GM19455 (cell line): ENCODE data around the gene ARMC3.
"Not testable (repeated sequence)": the region's sequence is repeated elsewhere in the genome, so short reads cannot be mapped to it uniquely, and the experiment has no call there.

ENCODE experiments used
- ATAC-seq: cut with Tn5 transposase; IDR thresholded peaks from one replicate; pipeline ENCODE4 v1.9.1; 2021; ENCODE audit not compliant: unreplicated experiment

Gene ARMC3

DNA sequence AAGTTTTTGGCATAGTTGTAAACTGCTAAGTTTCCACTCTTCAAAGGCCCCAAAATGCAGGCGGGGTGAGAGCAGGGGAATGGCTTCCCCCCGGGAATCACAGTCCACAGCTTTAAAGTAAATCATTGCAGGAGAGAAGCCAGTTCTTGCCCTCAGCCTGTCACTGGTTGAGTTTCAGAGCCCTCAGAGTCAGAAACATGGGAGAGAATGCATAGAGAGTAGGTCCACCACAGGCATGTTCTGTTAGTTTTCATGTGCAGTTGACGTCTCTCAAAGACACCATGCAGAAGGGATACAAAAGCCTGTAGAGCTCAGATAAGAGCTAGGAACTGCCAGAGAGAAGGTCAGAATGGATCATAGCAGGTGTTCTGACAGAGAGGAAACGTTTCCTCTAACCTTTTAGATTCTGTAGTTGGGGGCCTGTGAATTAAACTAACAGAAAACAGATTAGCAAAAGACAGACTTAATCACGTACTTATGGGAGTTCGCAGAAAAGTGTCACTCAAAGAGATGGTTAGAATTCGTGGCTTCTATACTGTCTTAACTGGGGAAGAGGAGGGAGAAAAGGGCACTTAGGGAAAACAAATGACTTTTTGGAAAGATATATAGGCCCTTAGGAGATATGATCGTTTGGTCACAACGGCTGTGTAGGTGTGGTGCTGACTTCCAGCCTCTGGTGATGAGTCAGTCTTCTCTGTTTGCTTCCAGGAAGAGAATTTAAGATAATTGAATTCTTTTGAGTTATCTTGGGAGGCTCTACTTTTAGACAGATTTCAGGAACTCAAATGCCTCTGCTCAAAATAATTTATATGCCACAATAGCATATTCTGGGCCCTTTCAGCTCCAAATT is 119.6 kb downstream of the ARMC3 start:
- ATAC-seq, result no peak

DNA sequence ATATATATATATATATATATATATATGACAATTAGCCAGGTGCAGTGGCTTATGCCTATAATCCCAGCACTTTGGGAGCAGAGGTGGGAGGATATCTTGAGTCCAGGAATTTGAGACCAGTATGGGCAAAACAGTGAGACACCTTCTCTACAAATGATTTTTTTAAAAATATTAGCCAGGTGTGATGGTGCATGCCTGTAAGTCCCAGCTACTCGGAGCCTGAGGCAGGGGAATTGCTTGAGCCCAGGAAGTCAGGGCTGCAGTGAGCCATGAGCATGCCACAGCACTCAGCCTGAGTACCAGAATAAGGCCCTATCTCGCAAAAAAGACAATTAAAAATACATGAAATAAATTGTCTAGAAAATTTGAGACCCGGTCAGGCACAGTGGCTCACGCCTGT is 120.3 kb downstream of the ARMC3 start:
- ATAC-seq, result no peak

DNA sequence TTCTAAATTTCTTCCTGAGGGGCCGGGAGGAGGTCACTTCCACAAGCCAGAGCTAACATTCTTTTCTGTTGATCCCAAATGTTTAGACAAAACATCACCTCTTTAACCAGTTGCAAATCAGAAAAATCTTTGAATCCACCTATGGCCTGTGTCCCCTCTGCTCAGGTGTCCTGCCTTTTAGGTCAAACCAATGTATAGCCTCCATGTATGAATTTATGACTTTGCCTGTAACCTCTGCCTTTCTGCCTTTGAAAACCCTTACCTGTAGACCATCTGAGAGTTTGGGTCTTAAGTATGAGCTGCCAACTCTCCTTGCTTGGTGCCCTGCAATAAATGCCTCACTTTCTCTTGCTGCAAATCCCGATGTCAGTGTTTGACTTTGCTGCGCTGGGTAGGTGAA is 123.4 kb downstream of the ARMC3 start:
- no peak for ATAC-seq

DNA sequence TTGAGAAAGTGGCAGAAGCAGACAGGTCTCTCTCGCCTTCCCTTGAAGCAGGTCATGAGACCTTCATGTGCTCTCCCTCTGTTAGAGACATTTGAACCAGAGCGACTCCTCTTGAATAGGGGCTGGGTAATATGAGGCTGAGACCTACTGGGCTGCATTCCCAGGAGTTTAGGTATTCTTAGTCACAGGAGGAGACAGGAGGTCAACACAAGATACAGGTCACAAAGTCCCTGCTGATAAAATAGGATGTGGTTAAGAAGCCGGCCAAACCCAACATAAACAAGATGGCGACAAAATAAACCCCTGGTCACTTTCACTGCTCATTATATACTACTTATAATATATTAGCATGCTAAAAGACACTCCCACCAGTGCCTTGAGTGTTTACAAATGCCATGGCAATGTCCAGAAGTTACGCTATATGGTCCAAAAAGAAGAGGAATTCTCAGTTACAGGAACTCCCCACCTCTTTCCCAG is 124.0 kb downstream of the ARMC3 start:
- no peak for ATAC-seq

DNA sequence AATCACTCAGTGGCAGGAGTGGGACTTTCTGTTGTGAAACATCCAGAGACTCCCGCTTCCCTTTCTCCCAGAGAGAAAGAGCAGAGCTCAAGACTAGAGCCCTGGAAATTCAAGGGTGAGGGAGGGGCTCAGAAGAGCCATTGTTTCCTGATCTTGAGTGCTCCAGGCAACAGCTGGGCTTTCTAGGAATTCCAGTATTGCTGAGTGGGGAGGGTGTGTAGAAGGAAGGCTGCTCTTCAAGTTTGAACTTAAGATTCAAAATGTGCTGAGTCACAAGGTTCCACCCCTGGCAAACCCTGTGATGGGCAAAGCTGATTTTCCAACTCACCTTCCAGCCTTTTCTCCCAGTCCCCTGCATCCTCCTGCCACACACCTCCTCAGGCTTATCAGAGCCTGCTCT is 125.2 kb downstream of the ARMC3 start:
- no peak for ATAC-seq

DNA sequence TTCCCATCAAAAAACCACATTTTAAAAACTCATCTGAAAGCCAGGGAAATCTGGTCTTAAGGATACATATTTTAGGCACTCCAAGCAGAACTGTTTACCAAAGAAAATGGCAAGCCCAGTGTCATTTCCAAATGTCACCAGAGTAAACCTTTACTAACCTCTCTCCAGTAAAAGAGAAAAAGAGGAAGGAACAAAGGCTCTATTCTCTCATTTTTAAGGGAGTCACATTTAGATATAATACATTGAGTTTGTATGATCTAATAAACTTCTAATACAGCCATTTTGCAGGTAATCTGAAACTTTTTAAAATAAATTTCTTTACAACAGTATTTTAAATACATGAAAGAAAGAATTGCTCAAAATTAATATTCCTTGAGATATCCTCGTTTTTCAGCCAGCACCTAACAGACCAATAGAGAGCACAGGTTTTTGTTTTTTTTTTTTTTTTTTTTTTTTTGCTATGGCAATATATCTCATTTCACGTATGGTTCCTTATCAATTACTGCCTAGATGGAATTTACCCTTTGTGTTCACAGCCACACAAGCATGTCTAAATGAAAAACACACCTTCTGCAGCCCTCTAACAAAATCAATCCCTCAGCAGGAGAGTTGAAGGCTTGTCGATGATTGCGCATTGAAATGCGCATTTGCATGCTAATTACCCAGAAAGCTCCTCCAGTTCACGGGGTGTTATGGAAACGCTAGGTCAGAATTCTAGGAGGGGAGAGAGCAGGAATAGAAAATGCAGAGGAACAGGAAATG is 127.8 kb downstream of the ARMC3 start:
- ATAC-seq, result no peak

DNA sequence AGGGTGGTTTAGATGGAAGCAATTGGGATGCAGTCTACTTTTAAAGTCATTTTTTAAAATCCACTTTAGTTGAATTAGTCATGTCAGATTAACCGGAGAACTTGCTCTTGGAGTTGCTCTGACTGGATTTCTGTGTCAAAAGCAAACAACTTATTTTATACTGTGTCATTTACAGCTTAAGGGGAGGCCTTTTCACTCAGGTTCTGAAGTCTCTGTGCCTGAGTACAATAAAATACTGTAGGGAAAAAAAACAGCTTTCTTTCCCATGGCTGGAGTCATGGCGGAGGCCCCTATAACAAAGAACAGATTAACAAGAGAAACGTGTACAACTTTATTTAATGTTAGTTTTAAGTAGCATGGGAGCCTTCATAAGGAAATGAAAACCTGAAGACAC is 128.3 kb downstream of the ARMC3 start:
- no peak for ATAC-seq

DNA sequence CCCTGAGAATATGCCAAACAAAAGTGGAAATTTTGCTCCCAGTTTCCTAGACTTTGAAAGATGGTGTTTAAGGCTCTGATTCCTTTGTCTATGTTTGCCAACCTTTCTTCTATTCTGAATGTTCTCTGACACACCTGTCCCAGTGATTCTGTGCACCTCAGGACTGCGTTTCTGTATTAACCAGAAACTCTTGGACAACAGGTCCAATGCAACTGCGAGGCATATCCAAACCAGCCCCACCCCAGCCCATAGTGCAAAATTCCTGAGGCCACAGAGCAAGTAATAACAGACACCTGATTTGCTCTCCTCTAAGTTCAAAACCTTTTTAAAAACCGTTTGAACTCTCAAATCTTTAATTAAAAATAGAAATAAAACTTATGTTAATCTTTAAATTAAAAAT is 130.5 kb downstream of the ARMC3 start:
- ATAC-seq, result no peak

DNA sequence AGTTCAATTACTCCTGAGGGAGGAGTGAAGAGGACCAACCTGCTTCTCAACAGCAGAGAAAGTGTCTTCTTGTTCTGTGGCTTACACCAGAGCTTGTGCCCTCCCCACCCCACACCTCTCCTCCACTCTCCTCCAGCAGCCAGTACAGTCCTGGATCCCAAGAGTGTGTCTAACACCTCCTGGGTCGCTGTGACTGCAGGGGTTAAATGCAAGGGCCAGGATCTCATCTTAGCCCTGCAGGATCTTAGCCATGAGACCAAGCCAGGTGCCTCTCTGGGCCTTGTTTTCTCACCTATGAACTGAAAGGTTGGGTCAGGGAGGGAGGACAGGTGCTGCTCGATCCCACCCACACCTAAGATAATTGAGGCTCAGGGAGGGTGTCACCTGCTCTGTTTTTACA is 133.1 kb downstream of the ARMC3 start:
- no peak for ATAC-seq

DNA sequence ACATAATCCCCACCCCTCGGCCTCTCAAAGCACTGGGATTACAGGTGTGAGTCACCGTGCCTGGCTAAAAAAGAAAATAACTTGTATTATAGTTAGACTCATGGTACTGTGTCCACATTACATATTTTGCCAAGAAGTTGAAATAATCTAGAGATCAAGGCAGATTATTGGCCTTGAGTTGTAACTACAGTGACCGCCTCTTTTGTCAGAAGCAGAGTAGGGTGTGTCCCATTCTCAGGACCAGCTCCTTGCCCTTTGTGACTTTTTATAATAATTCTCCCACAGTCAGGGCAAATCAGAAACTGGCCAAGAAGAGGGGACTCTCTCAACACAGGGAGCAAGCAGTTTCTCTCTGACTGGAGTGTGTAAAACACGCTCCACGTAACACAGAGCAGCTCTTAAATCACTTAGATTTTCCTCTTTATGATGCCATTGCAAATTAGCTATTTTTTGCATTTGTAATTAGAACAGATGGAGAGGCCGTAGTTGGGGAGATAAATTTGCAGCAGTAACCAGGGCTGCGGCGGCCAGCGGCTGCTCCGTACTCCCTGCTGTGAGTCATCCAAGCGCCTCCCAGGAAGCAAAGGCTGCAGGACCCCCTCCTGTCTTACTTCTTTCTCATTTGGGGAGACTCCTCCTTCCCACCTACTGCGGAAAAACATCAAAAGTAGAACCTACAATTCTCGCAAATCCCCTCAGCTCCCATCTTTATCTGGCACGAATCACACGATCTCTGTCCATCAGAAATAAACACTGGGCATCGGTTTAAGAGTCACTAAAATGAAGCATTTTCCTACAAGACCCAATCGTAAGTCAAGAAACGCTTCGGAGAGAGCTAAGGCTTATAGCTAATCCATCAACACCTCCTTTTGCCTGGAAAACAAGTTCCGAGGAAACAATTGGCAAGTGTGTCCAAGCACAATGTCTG is 135.5 kb downstream of the ARMC3 start:
- ATAC-seq, result no peak

DNA sequence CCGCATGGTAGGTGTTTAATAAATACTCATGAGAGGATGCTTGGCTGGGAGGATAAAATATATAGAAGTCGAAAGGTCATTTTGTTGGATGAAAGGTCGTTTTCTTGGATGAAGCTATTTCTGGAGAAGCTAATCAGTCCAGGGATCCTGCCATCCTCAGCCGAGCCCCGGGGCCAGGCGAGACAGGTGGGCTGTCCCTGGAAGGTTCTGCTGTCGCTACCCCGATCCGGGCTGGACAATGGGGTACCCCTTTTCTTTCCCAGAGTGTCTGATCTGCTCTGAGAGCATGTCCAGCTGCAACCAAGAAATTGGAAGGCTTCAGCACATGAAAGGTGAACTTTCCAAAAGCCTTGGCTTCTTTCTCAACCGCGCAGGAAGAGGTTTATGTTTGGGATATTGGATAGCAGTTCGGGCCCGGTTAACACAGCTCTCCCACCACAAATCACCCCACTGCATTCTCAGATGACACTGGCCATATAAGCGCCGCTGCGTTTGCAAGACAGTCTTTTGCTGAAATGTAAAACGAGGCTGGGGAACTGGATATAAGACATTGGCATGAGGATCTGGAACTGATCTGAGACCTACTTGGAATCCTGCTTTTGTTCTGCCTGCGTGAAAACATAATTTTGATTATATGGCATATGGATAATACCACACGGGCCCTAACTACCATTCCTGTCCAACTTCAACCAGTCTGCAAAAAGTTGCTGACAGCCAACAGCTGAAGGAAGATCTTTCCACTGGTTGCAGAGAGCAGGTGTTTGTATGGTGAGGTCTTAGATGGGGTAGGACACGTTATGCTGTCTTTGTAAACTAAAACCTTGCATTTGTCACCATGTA is 136.3 kb downstream of the ARMC3 start:
- ATAC-seq, result no peak

DNA sequence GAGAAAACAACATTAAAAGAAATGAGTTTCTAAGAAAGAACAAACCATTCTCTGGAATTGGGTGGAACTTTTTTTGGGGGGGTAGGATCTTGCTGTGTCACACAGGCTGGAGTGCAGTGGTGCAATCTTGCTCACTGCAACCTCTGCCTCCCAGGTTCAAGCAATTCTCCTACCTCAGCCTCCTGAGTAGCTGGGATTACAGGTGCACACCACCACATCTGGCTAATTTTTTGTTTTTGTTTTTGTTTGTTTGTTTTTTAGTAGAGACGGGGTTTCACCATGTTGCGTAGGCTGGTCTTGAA is 136.9 kb downstream of the ARMC3 start:
- ATAC-seq, result not testable (repeated sequence)

DNA sequence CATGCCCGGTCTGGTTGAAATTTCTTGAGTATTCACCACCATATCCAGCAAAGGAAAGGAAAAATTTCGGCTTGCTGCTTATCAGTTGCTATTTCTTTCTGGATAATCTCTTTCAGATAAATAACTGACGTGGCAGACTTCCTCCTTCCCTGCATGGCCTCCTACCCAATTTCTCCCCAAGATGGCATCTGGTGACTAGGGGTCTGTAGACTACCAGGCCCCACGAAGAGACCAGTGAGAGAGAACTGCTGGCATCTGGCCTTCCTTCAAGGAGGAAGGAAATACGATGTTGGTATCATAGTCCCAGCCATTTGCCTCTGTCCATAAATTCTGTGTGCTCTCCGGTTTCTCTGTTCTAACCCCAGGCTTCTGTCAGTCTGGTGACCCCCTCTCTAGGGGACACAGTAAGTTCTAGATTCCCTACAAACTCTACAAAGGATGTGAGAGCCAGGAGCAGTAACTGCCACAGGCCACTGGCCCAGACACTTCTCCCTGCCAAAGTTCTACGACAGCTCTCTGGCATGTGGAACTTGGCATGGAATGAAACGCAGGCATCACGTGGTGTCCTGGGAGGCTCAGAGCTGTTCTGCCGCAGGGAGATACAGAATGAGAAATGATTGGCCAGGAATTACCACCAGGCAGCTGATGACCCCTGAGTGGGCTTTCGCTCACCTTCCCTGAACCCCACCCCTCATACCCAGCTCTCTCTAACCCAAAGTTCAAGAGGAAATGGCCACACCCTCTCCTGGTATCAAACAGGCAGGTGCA is 137.5 kb downstream of the ARMC3 start:
- ATAC-seq, result no peak

DNA sequence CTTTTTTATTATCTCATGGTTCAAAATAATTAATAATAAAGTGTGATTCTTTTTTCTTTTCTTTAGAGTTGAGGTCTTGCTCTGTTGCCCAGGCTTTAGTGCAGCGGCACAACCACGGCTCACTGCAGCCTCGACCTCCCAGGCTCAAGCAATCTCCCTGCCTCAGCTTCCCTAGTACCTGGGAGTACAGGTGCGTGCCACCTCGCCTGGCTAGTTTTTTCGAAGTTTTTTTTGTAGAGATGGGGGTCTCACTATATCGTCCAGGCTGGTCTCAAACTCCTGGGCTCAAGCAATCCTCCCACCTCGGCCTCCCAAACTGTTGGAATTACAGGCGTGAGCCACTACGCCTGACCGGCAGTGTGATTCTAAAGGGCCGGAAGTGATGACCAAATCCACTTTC is 139.5 kb downstream of the ARMC3 start:
- ATAC-seq, result no peak

DNA sequence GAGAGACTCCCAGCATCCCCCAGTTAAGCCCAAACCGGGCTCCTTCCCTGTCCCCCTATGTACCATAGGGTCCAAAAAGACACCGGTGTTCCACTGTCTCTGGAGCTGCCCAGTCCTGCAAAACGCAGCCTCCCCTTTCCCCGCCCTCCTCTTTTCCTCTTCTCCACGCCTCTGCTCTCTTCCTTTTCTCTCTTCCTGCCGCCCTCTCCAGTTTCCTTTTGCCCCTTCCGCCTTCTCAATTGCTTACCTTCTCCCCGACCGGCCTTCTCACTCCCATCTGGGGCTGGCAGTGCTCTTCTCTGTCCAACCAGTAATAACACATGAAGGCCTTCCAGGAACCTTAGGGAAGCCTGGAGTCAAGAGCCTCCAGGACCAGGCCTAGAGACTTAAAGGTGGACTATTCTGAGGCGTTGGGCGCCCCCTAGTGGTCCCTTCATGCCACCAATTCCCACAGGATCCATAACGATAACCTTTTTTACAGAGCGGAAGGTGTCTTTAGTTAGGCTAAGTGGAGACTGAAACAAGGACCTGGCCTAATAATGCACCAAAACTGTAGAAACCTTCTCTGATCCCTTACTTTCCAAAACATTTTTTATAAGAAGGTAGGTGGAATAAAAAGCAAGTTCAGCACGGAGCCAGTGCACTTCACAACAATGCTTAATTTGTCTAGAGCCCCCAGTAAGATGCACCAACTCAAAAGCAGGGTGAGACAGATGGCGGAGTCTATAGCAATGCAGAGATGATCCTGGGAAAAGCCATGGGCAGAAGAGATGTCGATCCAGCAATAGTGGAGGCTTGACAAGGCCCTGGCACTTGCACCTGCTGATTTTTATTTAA is 140.3 kb downstream of the ARMC3 start:
- peak; percentile 40 for ATAC-seq

DNA sequence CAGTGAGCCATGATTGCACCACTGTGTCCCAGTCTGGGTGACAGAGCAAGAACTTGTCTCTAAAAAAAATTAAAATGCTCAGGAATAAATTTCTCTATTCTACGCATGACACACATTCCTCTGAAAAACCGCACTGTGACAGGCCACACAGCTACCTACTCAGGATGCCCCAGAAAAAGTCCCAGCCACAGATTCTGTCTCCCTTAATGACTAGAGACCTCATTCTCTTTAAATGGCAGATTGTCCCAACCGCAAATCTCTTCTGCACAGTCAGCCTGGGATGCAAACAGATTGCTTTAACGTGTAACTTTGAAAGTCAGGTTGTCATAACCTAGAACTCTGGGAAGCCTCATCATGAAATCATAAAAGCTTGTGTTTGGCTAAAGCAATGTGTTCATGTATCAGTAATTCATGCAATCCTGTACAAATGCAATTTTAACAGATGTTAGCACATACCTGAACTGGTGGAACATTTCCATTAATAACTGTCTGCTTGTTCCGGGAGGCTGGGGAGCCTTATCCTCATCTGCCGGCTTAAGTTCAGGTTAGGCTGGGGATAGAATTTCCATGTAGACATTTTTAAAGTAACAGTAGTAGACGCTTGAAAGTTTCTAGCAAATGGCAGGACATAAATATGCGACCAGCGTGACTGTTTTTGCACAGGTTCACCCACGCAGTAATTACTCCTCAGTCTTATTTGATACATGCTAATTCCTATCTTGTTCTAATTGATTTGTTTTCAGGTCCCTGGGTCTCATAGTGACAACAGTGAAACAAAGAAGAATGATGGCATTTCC is 141.4 kb downstream of the ARMC3 start:
- ATAC-seq, result no peak

DNA sequence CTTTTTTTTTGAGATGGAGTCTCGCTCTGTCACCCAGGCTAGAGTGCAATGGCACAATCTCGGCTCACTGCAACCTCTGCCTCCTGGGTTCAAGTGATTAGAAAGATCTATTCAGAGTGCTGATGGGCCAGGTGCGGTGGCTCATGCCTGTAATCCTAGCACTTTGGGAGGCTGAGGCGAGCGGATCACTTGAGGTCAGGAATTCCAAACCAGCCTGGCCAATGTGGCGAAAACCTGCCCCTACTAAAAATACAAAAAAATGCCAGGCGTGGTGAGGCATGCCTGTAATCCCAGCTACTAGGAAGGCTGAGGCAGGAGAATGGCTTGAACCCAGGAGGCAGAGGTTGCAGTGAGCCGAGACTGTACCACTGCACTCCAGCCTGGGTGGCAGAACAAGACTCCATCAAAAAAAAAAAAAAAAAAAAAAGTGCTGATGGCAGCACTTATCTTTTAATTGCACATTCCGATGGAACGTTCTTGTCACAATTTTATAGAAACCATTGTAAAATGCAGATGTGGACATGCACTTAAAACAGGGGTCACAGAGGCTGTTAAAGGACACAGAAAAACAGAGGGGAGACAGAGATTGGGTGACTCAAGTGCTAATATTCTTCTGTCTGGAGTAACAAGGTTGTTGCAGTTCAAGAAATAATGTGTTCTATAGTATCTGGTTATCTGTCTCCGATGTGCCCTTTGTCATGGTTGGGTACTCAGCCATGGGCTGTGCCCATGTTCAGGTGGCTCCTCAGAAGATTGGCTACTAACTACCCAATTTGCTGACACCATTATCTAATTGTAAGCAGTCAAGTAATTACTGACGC is 142.4 kb downstream of the ARMC3 start:
- ATAC-seq, result peak; percentile 4
